GM21737 (cell line): Measurements from ENCODE around the gene ERC2.

Experiments used
- ATAC-seq: cut with Tn5 transposase; IDR thresholded peaks from one replicate; pipeline ENCODE4 v1.9.1; 2021; ENCODE audit warnings: mild to moderate bottlenecking, moderate library complexity; ENCODE audit not compliant: unreplicated experiment

ERC2 gene

DNA sequence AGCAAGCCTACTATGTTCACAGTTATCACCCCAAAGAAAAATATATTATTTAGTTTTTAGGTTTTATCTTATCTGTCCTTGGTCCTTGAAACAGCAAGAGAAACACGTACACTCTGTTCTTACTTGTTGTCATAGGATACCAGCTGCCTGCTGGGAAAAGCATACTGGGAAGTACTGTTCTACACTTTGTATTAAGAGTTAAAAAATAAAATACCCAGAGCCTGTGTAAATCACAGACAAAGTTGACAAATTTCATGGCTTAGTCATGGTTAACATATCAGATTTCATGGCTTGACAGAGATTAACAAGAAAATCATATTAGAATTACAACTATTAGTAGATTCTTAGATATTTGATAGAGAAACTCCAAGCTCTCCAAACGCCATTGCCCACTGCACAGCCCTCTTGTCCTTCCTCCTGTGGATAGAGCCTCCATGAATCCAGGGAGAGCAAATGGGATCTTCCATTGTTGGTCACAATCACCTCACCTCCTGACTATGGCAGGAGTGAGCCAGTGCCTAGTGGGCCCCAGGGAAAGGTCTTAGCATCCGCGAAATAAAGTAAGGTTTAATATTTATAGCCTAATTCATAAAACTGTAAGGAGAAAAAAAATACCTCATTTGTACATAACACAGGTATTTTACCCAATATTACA is 853.1 kb downstream of the ERC2 start:
- ATAC-seq: no peak

DNA sequence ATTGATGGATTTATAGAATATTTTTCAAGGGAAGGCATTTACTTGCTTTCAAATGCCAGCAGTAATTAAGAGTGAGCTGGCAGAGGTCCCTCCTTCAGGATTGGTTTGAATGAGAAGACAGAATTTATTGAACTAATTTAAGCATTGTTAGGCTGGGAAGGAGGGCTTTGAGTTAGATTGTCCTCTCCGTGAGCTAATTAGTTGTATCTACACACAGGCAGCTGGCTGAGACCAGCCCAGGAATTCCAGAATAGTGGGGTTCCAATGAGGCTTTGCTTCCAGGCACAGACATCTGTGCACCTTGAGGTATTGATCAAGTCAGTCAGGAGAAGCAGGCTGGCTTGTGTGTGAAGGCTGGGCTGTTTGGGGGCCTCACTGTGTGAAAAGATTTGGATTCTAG is 857.1 kb downstream of the ERC2 start:
- ATAC-seq: no peak

DNA sequence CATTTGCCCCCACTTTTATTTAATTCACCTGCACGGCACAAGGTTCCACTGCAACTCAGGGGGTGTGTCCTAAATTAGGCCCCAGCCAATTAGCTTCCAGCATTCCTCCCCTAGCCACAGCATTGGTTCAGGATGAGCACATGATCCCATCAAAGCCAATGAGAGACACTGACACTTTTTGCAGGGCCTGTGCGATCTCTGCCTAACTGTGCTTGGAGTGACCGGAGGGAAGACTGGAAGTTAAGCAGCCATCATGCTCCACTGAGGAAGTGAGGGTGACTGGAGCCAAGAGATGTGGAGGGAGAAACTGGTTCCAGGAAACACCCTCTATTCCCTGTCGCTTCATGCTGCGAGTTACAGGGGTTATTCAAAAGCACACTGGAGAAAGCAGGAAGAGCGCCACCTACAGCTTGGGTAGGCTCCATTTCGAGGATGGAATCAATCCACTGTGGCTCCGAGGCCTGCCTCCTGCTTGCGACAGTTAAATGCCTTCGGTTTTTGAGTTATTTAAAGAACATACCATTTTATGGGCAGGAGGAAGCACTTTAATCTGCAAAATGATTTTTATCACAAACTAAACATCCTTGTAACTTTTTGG is 858.9 kb downstream of the ERC2 start:
- ATAC-seq: no peak

DNA sequence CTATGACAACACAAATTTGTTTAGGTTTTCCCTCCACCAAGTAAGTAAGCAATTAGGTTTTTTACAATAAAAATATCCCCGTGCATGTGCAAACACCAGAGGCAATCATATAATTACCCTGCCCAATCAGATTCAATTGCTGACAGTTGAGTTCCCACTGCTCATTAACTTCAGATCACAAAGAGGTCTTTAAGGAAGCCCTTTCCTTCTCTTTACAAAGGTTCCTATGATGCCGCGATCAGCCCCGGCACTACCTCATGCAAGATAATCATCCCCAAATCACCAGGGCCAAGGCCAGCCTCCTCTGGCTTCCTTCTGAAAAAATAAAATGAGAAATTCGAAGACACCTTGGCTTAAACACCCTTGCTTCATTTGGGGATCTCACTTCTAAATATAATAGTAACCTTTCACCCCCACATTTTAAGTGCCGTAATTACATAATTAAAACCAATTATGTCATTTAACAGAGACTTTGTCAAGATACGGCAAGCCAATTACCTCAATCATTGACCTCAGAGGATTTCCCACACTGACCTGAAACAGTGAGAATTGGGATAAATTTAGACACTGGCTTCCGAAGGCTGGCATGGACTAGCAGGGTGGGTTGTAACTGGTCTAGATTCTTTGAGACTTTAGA is 859.8 kb downstream of the ERC2 start:
- ATAC-seq: no peak

DNA sequence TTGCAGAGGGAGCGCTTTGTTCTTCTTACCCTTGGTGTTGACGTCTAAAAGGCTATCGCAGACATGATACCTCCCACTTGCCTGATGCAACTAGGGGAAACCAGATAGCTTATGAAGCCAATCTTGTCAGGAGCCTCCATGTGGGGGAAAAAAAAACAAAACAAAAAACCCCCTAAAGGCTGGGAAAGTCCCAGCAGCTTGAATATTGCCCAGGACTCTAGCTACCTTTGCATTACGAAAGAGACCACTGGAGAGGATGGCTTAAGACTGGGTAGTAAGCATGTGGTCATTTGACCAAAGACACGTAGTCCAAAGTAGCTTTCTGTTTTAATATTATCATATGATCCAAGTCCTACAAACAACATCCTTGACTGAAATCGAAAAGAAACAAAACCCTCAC is 860.4 kb downstream of the ERC2 start:
- ATAC-seq: peak; percentile 66

DNA sequence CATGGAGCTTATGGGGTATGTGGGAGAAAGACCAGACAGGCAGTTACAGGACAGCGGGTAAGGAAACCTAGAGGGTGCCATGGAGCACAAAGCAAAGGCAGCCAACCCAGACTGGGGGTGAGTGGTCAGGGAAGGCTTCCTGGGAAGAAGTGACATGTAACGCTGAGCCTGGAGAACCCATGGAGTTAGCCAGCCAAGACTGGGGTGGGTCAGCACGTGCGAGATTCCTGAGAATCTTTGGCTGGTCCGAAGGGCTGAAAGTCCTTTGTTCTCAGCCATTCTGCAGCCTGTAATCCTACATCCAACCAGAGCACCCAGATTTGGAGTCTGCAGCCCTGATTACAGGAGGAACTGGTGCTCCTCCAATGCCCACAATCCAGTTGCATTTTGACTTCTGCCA is 861.1 kb downstream of the ERC2 start:
- no peak for ATAC-seq

DNA sequence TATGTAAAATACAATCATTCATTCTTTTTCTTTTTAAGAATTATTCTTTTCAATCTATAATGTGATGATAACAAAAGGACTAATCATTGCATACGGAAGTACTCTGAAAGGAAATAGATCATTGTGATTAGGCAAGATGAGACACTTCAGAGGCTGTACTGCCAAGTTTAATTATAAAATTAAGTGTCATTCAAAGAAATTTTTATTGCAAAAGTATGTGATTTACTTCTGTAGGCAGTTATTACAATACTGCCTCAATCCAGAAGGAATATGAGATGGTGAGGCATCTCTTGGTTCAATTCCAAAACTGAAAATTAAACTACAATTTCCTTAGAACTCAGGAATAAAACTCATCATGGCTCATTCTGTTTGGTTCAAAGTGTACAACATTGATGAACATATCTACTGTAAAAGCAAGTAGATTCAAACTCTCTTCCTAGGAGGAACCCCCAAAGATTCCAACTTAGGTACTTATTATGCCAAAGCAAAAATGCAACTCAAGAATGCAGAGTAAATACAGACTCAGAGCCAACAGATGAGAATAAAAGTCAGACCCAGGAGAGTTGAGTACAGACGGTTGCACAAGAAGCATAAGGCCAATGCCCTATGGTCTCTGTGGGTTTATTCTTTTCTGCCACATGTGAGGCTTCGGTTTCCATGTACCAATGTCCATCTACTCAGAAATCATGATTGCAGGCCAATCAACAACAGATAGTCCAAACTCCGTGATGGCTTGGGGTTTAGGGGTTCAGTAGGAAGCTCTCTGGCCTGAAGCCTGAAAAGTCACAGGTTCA is 862.6 kb downstream of the ERC2 start:
- no peak for ATAC-seq

DNA sequence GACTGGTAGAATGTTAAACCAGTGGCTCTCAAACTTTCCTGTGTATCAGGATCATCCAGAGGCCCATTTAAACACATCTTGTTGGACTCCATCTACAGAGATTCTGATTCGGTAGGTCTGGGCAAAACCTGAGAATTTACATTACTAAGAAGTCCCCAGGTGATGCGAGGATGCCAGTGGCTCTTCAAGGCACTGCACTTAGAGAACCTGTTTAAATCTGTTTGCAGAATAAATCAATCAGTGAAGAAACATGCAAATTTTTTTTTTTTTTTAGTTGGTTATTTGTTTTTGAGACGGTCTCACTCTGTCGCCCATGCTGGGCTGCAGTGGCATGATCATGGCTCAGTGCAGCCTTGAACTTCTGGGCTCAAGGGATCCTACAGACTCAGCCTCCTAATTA is 863.4 kb downstream of the ERC2 start:
- no peak for ATAC-seq

DNA sequence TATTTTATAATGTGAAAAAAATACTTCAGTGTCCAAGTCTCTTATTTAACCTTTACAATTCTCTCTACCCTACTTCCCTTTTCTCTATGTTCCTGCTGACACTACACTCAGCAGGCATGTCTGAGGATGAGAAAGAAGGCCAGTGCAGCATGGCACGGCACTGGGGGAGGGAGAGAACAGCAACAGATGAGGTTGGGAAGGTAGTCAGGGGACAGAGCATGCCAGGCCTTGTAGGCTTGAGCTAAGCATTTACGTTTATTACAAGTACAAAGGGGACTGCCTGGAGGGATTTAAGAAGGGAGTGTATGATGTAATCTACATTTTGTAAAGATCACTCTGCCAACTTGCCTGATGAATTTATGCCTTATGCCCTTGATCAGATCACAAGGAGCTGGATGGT is 863.9 kb downstream of the ERC2 start:
- no peak for ATAC-seq

DNA sequence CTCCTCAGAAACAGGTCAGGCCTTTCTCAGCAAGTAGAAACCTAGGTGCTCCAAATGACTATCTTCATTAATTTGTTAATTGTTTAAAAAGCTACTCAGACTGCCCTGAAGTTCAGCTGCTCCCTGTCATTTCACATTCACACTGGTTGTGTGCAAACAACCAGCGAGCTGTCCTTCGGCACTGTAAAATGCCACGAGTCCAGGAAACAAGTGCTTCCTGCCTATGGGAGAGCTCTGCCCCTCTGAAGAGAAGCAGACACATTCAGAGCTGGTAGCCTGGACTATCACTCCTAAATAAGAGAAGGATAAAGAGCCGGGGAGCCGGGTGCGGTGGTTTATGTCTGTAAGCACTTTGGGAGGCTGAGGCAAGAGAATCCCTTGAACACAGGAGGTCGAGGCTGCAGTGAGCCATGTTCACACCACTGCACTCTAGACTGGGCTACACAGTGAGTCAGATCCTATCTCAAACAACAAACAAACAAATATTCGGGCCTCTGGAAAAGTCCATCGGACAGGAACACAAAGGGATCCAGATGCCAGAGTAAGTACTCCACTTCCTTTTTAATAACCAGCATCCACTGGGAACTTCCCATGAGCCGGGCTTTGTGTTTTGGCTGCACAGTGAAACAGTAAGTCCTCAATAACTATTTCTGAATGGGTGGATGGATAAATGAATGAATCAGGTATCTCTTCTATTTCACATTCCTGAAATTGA is 866.7 kb downstream of the ERC2 start:
- ATAC-seq: no peak

DNA sequence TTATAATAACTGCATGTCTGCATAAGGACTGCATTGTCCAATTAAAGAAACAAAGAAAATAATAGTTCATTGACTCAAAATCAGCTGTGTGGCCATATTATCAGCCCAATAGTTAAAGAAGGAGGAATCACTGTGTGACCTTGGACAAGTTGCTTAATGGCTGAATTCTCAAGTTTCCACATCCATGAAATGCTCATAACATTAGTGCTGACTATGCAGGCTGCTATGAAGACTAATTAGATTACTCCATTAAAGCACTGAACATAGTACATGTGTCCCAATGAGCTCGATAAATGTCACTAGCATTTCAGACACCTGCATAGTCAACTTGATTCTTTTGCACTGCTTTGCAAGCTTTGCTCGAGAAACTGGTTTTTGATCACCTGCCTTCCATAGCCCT is 870.0 kb downstream of the ERC2 start:
- ATAC-seq: no peak

DNA sequence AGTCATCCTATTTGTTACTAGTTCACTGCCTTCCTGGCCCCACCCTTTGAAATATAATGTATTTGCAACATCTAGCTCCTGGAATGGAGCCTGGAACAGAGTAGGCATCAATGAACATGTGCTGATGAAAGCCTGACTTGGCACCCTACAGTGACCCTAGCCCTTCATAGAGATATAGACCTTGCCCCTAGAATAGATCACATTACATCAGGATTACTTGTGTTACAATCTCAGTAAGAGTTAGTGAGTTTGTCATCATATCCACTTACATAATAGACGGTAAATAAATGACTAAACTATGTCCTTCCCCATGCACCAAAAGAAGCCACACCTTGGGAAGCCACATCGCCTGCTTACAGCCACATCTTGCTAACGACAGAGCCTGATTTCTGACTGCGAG is 870.6 kb downstream of the ERC2 start:
- no peak for ATAC-seq

DNA sequence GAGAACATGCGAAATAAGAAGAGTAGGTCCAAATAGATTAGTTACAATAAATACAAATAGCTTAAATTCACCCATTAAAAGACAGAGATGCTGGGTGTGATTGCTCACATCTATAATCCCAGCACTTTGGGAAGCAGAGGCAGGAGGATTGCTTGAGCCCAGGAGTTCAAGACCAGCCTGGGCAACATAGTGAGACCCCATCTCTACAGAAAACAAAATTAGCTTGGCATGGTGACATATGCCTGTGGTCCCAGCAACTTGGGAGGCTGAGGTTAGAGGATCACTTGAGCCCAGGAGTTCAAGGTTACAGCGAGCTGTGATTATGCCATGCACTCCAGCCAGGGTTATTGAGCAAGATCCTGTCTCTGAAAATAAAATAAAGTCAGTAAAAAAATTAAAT is 872.1 kb downstream of the ERC2 start:
- no peak for ATAC-seq

DNA sequence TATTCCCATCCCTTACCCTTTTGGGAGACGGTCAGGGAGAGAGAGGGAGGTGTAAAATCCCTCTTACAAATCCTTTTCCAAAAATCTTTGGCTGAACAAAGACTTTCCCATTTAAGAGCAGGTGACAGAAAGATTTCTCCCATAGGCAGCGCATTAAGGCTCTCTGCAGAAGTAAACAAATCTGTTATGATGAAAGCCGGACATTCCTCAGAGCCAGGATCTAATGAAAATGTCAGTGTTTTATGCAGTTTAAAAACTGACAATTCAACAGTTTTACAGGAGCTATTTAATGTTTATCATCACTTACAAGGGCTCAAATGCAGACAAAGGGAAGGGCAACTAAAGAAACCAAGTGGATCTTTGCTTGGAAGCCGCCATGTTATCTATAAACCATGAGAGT is 872.8 kb downstream of the ERC2 start:
- no peak for ATAC-seq

DNA sequence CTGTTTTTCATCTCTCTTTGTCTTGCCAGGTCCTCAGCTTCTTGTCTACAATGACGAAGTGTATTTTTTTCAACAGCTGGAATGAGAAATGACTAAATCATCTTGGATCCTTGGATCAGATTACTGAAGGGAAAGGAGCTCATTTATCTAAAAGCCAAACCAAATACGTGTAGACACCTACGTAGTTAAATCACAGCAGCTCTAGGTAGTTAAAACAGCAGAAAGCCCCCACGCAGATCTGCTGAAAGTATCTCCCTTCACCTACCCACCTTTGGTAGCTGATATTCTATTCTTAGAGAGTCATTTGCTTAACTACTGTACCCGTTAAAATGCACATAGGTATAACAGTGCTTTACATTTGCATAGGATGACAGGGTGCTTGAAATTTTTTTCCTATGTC is 875.7 kb downstream of the ERC2 start:
- ATAC-seq: no peak

DNA sequence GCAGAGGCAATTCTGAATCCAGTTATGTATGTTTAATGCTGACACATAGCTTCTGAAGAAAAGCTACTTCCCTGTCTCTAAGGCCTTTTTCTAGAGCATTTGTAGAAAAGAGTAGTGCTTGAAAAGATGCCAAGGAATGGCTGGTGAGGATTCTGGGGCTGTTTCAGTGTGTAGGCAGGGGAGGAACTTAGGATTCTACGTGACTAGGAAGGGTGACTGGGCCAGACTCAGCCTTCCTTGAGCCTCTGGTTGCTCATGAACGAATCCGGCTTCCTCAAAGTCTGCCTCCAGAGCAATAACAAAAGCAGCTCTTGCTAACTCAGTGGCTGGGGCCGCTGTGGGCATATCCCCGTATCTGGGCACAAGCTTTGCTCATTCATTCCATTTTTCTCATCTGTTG is 876.4 kb downstream of the ERC2 start:
- no peak for ATAC-seq

DNA sequence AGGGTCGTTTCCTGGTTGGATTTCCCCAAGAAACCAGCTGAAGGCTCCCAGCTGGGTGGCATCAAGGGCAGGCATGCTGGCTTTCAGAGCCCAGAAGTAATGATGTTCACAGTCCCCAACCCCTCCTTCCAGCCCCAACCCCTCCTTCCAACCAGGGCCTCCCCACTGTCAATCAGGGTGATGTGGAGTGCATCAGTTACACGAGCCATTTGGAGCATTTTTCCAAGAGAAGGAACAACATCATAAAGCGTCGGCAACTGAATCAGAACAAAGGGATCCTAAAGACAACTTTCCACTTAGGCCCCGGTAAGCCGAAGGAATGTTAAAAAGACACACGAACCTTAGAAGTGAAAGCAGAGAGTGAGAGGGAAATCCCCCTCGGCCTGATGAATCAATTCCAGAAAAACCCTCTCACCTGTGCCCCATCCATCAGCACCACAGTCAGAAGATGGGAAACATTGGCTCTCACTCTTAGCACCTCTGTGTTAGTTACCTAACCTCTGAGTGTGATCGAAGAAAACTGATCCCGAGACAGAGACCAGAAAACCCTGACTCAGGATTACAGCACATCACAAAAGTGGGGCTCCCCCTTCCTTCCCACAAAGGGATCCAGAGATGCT is 880.0 kb downstream of the ERC2 start:
- no peak for ATAC-seq

DNA sequence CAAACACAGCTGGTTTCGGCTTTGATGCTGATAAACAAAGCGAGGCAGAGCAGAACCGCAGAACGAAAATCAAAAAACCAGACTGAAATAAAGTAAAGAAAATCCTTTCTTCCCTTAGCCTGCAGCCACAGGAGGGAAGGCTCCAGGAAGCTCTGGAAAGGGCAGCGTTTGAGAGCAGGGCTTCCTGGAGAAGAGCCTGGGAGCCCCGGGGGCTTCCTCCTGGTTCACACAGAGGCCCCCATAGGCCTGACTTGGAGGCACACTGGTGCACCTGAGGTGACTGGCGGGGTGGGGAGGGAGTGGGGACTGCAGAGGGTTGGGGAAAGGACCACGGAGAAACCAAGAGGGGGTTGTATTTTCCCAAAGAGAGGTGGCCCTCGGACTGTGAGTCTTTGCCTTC is 882.4 kb downstream of the ERC2 start:
- ATAC-seq: no peak

DNA sequence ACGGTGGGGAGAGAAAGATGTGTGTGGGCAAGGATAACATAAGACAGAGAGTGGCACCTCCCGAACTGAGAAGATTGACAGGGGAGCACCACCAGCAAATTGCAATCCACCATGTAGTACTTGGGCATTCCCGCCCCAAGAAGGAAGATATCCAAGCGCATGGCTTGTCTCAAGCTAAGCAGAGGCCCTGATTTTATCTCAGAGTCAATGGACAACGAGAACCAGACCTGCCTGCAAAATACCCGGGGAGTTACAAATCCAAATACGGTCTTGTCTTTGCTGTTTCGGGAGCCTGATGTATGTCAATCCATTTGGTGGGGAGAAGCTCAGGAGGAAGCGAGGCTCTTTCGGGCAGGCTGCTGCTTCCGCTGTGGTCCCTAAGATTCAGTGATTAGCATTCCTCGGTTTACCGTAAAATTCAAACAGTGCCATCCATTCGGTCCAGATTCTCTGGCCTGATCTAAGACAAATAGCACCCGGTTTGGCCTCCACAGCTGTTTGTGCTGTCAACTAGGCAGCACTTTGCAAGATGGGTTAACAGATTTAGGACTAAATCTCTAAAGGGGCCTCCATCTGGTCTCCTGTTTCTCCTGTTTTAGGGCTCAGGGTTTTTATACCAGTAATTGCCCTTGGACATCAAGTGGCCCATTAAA is 883.4 kb downstream of the ERC2 start:
- no peak for ATAC-seq

DNA sequence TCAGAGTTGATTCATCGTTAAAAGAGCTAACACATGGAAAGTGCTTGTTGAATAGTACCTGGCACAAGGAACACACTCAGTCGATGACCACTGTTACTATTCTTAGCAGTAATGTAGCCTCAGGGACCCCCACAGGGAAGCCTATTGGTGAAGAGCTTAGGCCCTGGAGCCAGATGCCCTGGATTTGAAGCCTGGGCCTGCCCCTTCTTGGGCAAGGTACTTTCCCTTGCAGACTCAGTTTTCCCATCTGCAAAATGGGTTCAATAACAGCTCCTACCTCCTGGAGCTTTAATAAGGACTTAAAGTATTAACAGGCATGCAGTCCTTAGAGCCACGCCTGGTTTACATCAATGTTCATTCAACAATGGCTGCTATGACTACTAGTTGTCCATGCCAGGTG is 884.2 kb downstream of the ERC2 start:
- no peak for ATAC-seq
